B cell (primary cell): Measurements from ENCODE around the gene AHNAK. TPM values are rescaled to one million over a fixed set of nuclear protein-coding genes. Genes with fewer than 3 reads are reported as not detected.

Experiments
- ATAC-seq: fragments of 200-7000 bp; cut with Tn5 transposase; one replicate; pipeline ENCODE4 v1.10.0; 2021; ENCODE audit warnings: low read depth, mild to moderate bottlenecking, moderate number of reproducible peaks, moderate library complexity
- CTCF ChIA-PET: fragments of 350-600 bp; sonication (Branson Sonifier 250); formaldehyde crosslinking; loops from one replicate; lab custom pipeline; 2021; ENCODE audit warnings: antibody characterized with exemption, inconsistent platforms; lab: Charles Lee
- POLR2A ChIA-PET: fragments of 350-600 bp; sonication (Branson Sonifier 250); formaldehyde crosslinking; loops from one replicate; lab custom pipeline; 2021; ENCODE audit warnings: antibody characterized with exemption; lab: Charles Lee
- DNase-seq: peaks from one replicate; pipeline ENCODE4 v3.0.0; 2013
- H2AFZ ChIP-seq: 2 replicates; pipeline ENCODE4 v1.6.1; 2012; ENCODE audit warnings: mild to moderate bottlenecking, low read depth, low read length; ENCODE audit not compliant: insufficient read depth, poor library complexity, severe bottlenecking
- H3K27ac ChIP-seq, 2 donors: 1 replicate in 1 of 2; 2 replicates in 1 of 2; pipeline ENCODE4 v1.5.1; 2012 to 2013; ENCODE audit warnings: low read length in 2 of 2, mild to moderate bottlenecking in 2 of 2, moderate library complexity in 1 of 2
- H3K27me3 ChIP-seq, 4 experiments: fragments of 200-600 bp in 1 of 4; sonication (generic) in 1 of 4; replicated peaks in 1 of 4; 1 replicate in 2 of 4; 2 replicates in 2 of 4; pipeline versions ENCODE4 v1.6.1 to v1.7.0; 2013 to 2016; ENCODE audit warnings: low read length in 3 of 4, mild to moderate bottlenecking in 2 of 4, mixed read lengths in 1 of 4, moderate library complexity in 1 of 4; ENCODE audit not compliant: insufficient read depth in 4 of 4, control insufficient read depth in 3 of 4; ENCODE audit errors: control extremely low read depth in 1 of 4
- H3K36me3 ChIP-seq, 2 experiments: replicated peaks in 1 of 2; 1 replicate in 1 of 2; 2 replicates in 1 of 2; pipeline versions ENCODE4 v1.6.1 to v1.7.1; 2013; ENCODE audit warnings: low read length in 1 of 2; ENCODE audit not compliant: insufficient read depth in 2 of 2, control insufficient read depth in 1 of 2; ENCODE audit errors: control extremely low read depth in 1 of 2, extremely low read depth in 1 of 2
- H3K4me1 ChIP-seq, 2 donors: fragments of 200-600 bp in 1 of 2; sonication (generic) in 1 of 2; 1 replicate in 1 of 2; 2 replicates in 1 of 2; pipeline versions ENCODE4 v1.5.1 to v1.6.1; 2013 to 2017; ENCODE audit warnings: low read length in 2 of 2; ENCODE audit not compliant: control insufficient read depth in 2 of 2, insufficient read depth in 2 of 2
- H3K4me2 ChIP-seq: replicated peaks from 2 replicates; pipeline ENCODE3; 2012; ENCODE audit warnings: mild to moderate bottlenecking, low read depth, low read length; ENCODE audit not compliant: poor library complexity, severe bottlenecking
- H3K4me3 ChIP-seq, 5 experiments: fragments of 200-600 bp in 1 of 5; sonication (generic) in 1 of 5; 1 replicate in 3 of 5; 2 replicates in 2 of 5; pipeline versions ENCODE4 v1.5.1 to v1.7.0; 2011 to 2016; ENCODE audit warnings: low read length in 4 of 5, mild to moderate bottlenecking in 4 of 5, low read depth in 2 of 5, control low read depth in 1 of 5, moderate library complexity in 1 of 5; ENCODE audit not compliant: insufficient read depth in 1 of 5; ENCODE audit errors: control extremely low read depth in 1 of 5, extremely low read depth in 1 of 5
- H3K79me2 ChIP-seq: fragments of 200-600 bp; sonication (generic); one replicate; pipeline ENCODE4 v1.6.0; 2016; ENCODE audit warnings: low read length; ENCODE audit not compliant: control insufficient read depth, insufficient read depth
- H3K9ac ChIP-seq: fragments of 200-600 bp; sonication (generic); 2 replicates; pipeline ENCODE4 v1.6.1; 2017; ENCODE audit warnings: mild to moderate bottlenecking, low read length, moderate library complexity
- H3K9me3 ChIP-seq, 3 donors: one replicate each; pipeline versions ENCODE4 v1.6.1 to v1.7.1; 2013; ENCODE audit warnings: low read length in 2 of 3; ENCODE audit not compliant: control insufficient read depth in 2 of 3, insufficient read depth in 1 of 3; ENCODE audit errors: control extremely low read depth in 1 of 3
- H4K20me1 ChIP-seq: 2 replicates; pipeline ENCODE4 v1.6.0; 2012; ENCODE audit warnings: mild to moderate bottlenecking, low read length; ENCODE audit not compliant: insufficient read depth, control insufficient read depth, poor library complexity, severe bottlenecking
- H3K27ac Mint-ChIP-seq: one replicate; pipeline ENCODE4 v1.8.0; 2021; ENCODE audit warnings: mixed read lengths
- H3K27me3 Mint-ChIP-seq: one replicate; pipeline ENCODE4 v1.8.0; 2021; ENCODE audit warnings: mixed read lengths
- H3K4me1 Mint-ChIP-seq: one replicate; pipeline ENCODE4 v1.8.0; 2021; ENCODE audit warnings: mixed read lengths
- H3K4me3 Mint-ChIP-seq: one replicate; pipeline ENCODE4 v1.8.0; 2021; ENCODE audit warnings: mixed read lengths
- H3K9me3 Mint-ChIP-seq: one replicate; pipeline ENCODE4 v1.8.0; 2022; ENCODE audit warnings: mixed read lengths; ENCODE audit not compliant: insufficient read depth
- EZH2 ChIP-seq: IDR thresholded peaks from 2 replicates; pipeline ENCODE4 v1.6.1; 2012; ENCODE audit warnings: borderline replicate concordance, low read depth, mild to moderate bottlenecking, moderate library complexity, low read length; ENCODE audit not compliant: insufficient read depth, poor library complexity, severe bottlenecking
- WGBS: methylation state at CpG from one replicate; pipeline ENCODE4 v1.1.5; 2013; ENCODE audit warnings: missing lambda C conversion rate; ENCODE audit not compliant: insufficient coverage; 5-methylcytosine and 5-hydroxymethylcytosine counted together
- intact Hi-C: fragments of 100-400 bp; cut with micrococcal nuclease; formaldehyde crosslinking; loops from one replicate; pipeline ENCODE4 v1.10.0; 2022
- polyA plus RNA-seq: library from polyadenylated mRNA; depleted of rRNA; stranded (reverse); fragments of >200 nt; gene quantifications from 2 replicates; pipeline ENCODE4 v1.2.3, GENCODE V29; 2012
- total RNA-seq, 2 donors: library from RNA; stranded (reverse); fragments of 120-200 nt in 1 of 2; gene quantifications; 1 replicate in 1 of 2; 2 replicates in 1 of 2; pipeline versions ENCODE4 v1.2.3 to v1.2.4, GENCODE V29; 2013 to 2022
- TF ChIP-seq, protein P1 (sequence below): fragments of 200-600 bp; IDR thresholded peaks from one replicate; pipeline ENCODE4 v1.8.0; 2022; ENCODE audit warnings: antibody characterized with exemption, mild to moderate bottlenecking

The AHNAK gene
- total and polyA plus RNA-seq, 2 donors (not counting 1 experiment from before 2014, with no cell fraction given): 63.7 to 229 TPM

DNA sequence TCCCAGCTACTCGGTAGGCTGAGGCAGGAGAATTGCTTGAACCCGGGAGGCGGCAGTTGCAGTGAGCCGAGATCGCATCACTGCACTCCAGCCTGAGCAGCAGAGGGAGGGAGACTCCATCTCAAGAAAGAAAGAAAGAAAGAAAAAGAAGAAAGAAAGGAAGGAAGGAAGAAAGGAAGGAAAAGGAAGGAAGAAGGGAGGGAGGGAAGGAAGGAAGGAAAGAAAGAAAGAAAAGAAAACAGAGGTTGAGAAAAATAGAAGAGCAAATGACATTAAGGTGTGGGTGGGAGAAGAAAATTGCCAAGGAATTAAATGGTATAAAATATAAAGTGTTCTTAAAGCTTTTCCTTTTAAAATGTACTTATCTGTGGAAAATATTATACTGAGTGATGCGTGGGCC, 49.9 kb downstream of the AHNAK start:
- peaks cover 0 to 4% (median 1%) of the 10 kb centered on the region in 4 experiments for H3K27me3 ChIP-seq
- H3K27ac ChIP-seq: no peak overlapping the region
- H3K36me3 ChIP-seq: no peaks in the 10 kb centered on the region
- Mint-ChIP-seq H3K4me3 (no peak overlapping the region), H3K4me1 (no peaks in the 10 kb centered on the region), H3K9me3 (no peaks in the 10 kb centered on the region), H3K27me3 (peaks cover 13% of the 10 kb centered on the region), H3K27ac (no peak overlapping the region)
- no peak overlapping the region for H2AFZ ChIP-seq
- 100% methylated on average over 6 of the region's 6 CpGs for WGBS
- ChIA-PET POLR2A (interaction anchor here (0.6 kb wide), 1 partner anchor 385 kb away, joined by 4 read pairs; no protein-coding TSS in a partner anchor), CTCF (interaction anchor here (0.6 to 3.4 kb wide), 9 partner anchors 9 to 72 kb away, joined by 3 to 21 read pairs (median 6); no protein-coding TSS in a partner anchor)
- no peak for DNase-seq
- no peak overlapping the region for H3K9ac ChIP-seq
- no peaks in the 10 kb centered on the region for H3K79me2 ChIP-seq
- H3K4me2 ChIP-seq: no peak overlapping the region
- no peaks in the 10 kb centered on the region for H3K4me1 ChIP-seq
- intact Hi-C loops: loop anchor here (5.0 kb wide), 1 partner anchor 46 kb away; no protein-coding TSS in a partner anchor
- H3K4me3 ChIP-seq: no peak overlapping the region
- TF ChIP-seq, protein P1, sequence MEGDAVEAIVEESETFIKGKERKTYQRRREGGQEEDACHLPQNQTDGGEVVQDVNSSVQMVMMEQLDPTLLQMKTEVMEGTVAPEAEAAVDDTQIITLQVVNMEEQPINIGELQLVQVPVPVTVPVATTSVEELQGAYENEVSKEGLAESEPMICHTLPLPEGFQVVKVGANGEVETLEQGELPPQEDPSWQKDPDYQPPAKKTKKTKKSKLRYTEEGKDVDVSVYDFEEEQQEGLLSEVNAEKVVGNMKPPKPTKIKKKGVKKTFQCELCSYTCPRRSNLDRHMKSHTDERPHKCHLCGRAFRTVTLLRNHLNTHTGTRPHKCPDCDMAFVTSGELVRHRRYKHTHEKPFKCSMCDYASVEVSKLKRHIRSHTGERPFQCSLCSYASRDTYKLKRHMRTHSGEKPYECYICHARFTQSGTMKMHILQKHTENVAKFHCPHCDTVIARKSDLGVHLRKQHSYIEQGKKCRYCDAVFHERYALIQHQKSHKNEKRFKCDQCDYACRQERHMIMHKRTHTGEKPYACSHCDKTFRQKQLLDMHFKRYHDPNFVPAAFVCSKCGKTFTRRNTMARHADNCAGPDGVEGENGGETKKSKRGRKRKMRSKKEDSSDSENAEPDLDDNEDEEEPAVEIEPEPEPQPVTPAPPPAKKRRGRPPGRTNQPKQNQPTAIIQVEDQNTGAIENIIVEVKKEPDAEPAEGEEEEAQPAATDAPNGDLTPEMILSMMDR: no peak
- TF ChIP-seq EZH2: no peak
- no peak for ATAC-seq
- H3K9me3 ChIP-seq: no peaks in the 10 kb centered on the region
- H4K20me1 ChIP-seq: no peaks in the 10 kb centered on the region

DNA sequence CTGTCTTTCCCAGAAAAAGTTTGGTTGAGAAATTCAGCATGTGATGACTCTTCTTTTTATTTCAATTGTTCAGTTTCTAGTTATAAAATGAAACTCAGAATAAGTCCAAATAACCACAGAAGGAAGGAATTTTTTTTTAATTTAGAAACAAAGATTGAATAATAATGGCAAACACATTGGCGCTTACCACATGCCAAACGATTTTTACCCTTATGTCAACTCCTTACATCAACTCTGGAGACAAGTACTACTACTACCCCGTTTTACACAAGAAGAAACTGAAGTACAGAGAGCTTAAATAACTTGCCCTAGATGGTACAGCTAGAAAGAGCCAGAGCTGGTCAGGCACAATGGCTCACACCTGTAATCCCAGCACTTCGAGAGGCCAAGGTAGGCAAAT, 52.4 kb downstream of the AHNAK start:
- Histone ChIP-seq H3K4me2 (no peak overlapping the region), H3K9me3 (no peaks in the 10 kb centered on the region), H3K27ac (no peak overlapping the region), H3K36me3 (no peaks in the 10 kb centered on the region), H3K27me3 (peaks cover 0 to 4% (median 0%) of the 10 kb centered on the region in 4 experiments), H4K20me1 (no peaks in the 10 kb centered on the region), H3K9ac (no peak overlapping the region), H3K79me2 (no peaks in the 10 kb centered on the region), H3K4me1 (no peaks in the 10 kb centered on the region), H2AFZ (no peak overlapping the region), H3K4me3 (no peak overlapping the region)
- H3K9me3 Mint-ChIP-seq: no peaks in the 10 kb centered on the region
- H3K27ac Mint-ChIP-seq: no peak overlapping the region
- TF ChIP-seq, protein P1: no peak
- no peak for TF ChIP-seq EZH2
- ChIA-PET CTCF (interaction anchor here (0.6 kb wide), 1 partner anchor 200 kb away, joined by 3 read pairs; no protein-coding TSS in a partner anchor), POLR2A (no interaction called here)
- DNase-seq (no peak), ATAC-seq (no peak)
- no peaks in the 10 kb centered on the region for H3K4me1 Mint-ChIP-seq
- no peak overlapping the region for H3K4me3 Mint-ChIP-seq
- peaks cover 9% of the 10 kb centered on the region for H3K27me3 Mint-ChIP-seq
- WGBS: 70% methylated on average over 1 of the region's 4 CpGs
- intact Hi-C loops: no loop called here
